Keratinocyte (primary cell): Measurements from ENCODE around the gene TINAGL1. TPM values are rescaled to one million over a fixed set of nuclear protein-coding genes. Genes with fewer than 3 reads are reported as not detected.

ENCODE experiments used
- DNase-seq: peaks from one replicate; pipeline ENCODE4 v3.0.0-alpha.2; 2011; ENCODE audit warnings: low read depth, missing footprints, low spot score
- FAIRE-seq: peaks from 2 replicates; lab custom pipeline; 2011; peaks lifted over from hg19 to GRCh38; lab: Jason Lieb, UNC
- H2AFZ ChIP-seq: 2 replicates; pipeline ENCODE4 v1.6.0; 2012; ENCODE audit warnings: low read length, control low read depth, inconsistent platforms; ENCODE audit not compliant: control insufficient read depth
- H3K27ac ChIP-seq: 2 replicates; pipeline ENCODE4 v1.5.1; 2011; ENCODE audit warnings: low read length; ENCODE audit not compliant: control insufficient read depth, insufficient read depth
- H3K27me3 ChIP-seq: 3 replicates; pipeline ENCODE4 v1.6.0; 2011; ENCODE audit warnings: low read length; ENCODE audit not compliant: control insufficient read depth, insufficient read depth; ENCODE audit errors: extremely low read depth
- H3K36me3 ChIP-seq, 2 experiments: 2 replicates in 1 of 2; 3 replicates in 1 of 2; pipeline ENCODE4 v1.5.1; 2011; ENCODE audit warnings: low read length in 2 of 2, mild to moderate bottlenecking in 1 of 2; ENCODE audit not compliant: control insufficient read depth in 2 of 2, insufficient read depth in 2 of 2; ENCODE audit errors: extremely low read depth in 1 of 2
- H3K4me1 ChIP-seq: 3 replicates; pipeline ENCODE4 v1.5.1; 2011; ENCODE audit warnings: low read length; ENCODE audit not compliant: control insufficient read depth, insufficient read depth; ENCODE audit errors: extremely low read depth
- H3K4me2 ChIP-seq: 3 replicates; pipeline ENCODE4 v1.6.0; 2011; ENCODE audit warnings: low read depth, low read length; ENCODE audit not compliant: control insufficient read depth, insufficient read depth; ENCODE audit errors: extremely low read depth
- H3K4me3 ChIP-seq, 3 experiments: fragments of 200-600 bp in 1 of 3; sonication (generic) in 1 of 3; 2 replicates in 2 of 3; 3 replicates in 1 of 3; pipeline ENCODE4 v1.5.1; 2011 to 2016; ENCODE audit warnings: low read length in 3 of 3, mild to moderate bottlenecking in 3 of 3, control low read depth in 2 of 3, inconsistent platforms in 1 of 3, low read depth in 1 of 3, mixed read lengths in 1 of 3, mixed run types in 1 of 3, moderate library complexity in 1 of 3; ENCODE audit not compliant: control insufficient read depth in 2 of 3, insufficient read depth in 2 of 3; ENCODE audit errors: extremely low read depth in 1 of 3
- H3K79me2 ChIP-seq: 2 replicates; pipeline ENCODE4 v1.6.0; 2012; ENCODE audit warnings: low read length; ENCODE audit not compliant: control insufficient read depth, insufficient read depth
- H3K9ac ChIP-seq: 3 replicates; pipeline ENCODE4 v1.6.0; 2011; ENCODE audit warnings: low read length; ENCODE audit not compliant: control insufficient read depth, insufficient read depth; ENCODE audit errors: extremely low read depth
- H3K9me1 ChIP-seq: 3 replicates; pipeline ENCODE4 v1.6.0; 2011; ENCODE audit warnings: low read length; ENCODE audit not compliant: control insufficient read depth, insufficient read depth; ENCODE audit errors: extremely low read depth
- H3K9me3 ChIP-seq: 2 replicates; pipeline ENCODE4 v1.5.1; 2012; ENCODE audit warnings: low read depth, low read length; ENCODE audit not compliant: control insufficient read depth
- H4K20me1 ChIP-seq: 3 replicates; pipeline ENCODE4 v1.6.0; 2011; ENCODE audit warnings: low read length; ENCODE audit not compliant: control insufficient read depth, insufficient read depth; ENCODE audit errors: extremely low read depth
- EZH2 ChIP-seq: IDR thresholded peaks from one replicate; pipeline ENCODE4 v1.6.1; 2012; ENCODE audit warnings: inconsistent platforms, mild to moderate bottlenecking, low read length, moderate library complexity
- dilution Hi-C: fragments of 300-500 bp; cut with MboI; formaldehyde crosslinking; loops from one replicate; pipeline ENCODE4 v1.7.0; 2020; ENCODE audit warnings: low sequenced_read_pairs; ENCODE audit not compliant: extremely low pct_ligation_motif_present
- polyA plus RNA-seq, 5 experiments: library from polyadenylated mRNA; depleted of rRNA in 3 of 5; stranded (reverse) in 3 of 5; stranded (forward) in 1 of 5; unstranded in 1 of 5; fragments of >200 nt; gene quantifications; 1 replicate in 1 of 5; 2 replicates in 3 of 5; 3 replicates in 1 of 5; pipeline versions ENCODE4 v1.2.1 to v1.2.3, GENCODE V29; 2011 to 2012; ENCODE audit warnings: missing spikeins in 2 of 5, low read depth in 1 of 5, low replicate concordance in 1 of 5
- TF ChIP-seq, protein P1 (sequence below), 3 experiments: IDR thresholded peaks in 1 of 3; conservative IDR thresholded peaks in 1 of 3; optimal IDR thresholded peaks in 1 of 3; 2 replicates in 2 of 3; 3 replicates in 1 of 3; pipeline versions ENCODE3 to v1.5.1; 2011; ENCODE audit warnings: low read length in 3 of 3, mild to moderate bottlenecking in 3 of 3, moderate library complexity in 2 of 3, control low read depth in 1 of 3, inconsistent platforms in 1 of 3; ENCODE audit not compliant: insufficient read depth in 2 of 3; ENCODE audit errors: extremely low read depth in 1 of 3

Gene TINAGL1
- polyA plus RNA-seq, 1 donor (not counting 4 experiments of a cell fraction or from before 2014, with no cell fraction given), result 189 TPM

DNA sequence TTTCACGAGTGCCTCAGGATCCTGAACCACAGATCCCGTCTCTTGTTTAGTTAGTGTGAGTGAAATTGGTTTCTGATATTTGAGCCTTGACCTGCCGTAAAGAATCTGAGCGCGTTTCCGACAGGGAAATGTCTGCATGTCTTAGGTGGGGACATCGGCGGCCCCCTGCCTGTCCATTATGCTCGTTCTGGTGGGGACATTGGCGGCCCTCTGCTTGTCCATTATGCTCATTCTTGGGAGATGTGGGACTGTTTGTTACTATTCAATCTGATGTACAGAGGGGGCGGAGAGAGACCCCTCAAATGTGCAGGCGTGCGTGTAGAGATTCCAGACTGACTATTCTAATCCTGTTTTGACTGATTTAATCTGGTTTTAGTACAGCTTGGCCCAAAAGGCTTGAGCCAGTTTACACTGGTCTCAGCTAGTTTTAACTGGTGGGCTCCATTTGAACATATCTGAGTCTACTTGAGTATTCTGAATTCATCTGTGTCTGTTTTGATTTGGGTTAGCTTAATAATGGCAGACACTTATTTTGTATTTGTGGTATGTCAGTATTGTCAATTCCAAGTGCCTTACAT lies 6.6 kb upstream of the TINAGL1 start:
- Histone ChIP-seq H3K36me3 (no peaks in the 10 kb centered on the region), H4K20me1 (no peaks in the 10 kb centered on the region), H3K79me2 (no peaks in the 10 kb centered on the region), H3K9me3 (no peaks in the 10 kb centered on the region), H3K9ac (no peak overlapping the region), H3K27ac (no peak overlapping the region), H3K4me2 (no peak overlapping the region), H3K27me3 (no peaks in the 10 kb centered on the region), H2AFZ (no peak overlapping the region), H3K4me3 (no peak overlapping the region), H3K4me1 (peaks cover 41% of the 10 kb centered on the region), H3K9me1 (no peaks in the 10 kb centered on the region)
- TF ChIP-seq, protein P1, sequence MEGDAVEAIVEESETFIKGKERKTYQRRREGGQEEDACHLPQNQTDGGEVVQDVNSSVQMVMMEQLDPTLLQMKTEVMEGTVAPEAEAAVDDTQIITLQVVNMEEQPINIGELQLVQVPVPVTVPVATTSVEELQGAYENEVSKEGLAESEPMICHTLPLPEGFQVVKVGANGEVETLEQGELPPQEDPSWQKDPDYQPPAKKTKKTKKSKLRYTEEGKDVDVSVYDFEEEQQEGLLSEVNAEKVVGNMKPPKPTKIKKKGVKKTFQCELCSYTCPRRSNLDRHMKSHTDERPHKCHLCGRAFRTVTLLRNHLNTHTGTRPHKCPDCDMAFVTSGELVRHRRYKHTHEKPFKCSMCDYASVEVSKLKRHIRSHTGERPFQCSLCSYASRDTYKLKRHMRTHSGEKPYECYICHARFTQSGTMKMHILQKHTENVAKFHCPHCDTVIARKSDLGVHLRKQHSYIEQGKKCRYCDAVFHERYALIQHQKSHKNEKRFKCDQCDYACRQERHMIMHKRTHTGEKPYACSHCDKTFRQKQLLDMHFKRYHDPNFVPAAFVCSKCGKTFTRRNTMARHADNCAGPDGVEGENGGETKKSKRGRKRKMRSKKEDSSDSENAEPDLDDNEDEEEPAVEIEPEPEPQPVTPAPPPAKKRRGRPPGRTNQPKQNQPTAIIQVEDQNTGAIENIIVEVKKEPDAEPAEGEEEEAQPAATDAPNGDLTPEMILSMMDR (optimal IDR thresholded peaks at IDR 0.05 in 1 of 3, IDR thresholded peaks at IDR 0.05 in 1 of 3, conservative IDR thresholded peaks at IDR 0.05 in 1 of 3; ENCODE audit: extremely low read depth in 1 of 3, insufficient read depth in 2 of 3, low read length in 3 of 3), result no peak
- TF ChIP-seq EZH2, result no peak
- DNase-seq (no peak), FAIRE-seq (no peak)
- dilution Hi-C loops, result no loop called here

DNA sequence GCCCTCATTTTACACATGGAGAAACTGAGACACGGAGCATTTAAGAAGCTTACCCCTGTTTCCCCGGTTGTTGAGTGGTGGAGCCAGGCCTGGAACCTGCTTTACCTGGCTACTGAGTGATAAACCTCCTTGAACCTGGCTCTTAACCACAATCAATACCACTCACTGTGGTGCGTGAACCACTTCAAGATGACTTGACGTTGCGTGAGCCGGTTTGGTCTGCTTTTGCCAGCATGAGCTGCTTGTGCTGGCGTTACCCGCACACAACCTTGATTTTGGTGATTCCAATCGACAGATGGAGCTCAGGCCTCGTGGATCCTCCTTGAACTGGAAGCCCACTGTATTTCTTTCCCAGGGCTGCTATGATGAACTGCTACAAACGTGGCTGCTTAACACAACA lies 6.1 kb upstream of the TINAGL1 start:
- Histone ChIP-seq H3K79me2 (no peaks in the 10 kb centered on the region), H3K27me3 (no peaks in the 10 kb centered on the region), H4K20me1 (no peaks in the 10 kb centered on the region), H3K4me1 (peaks cover 46% of the 10 kb centered on the region), H3K27ac (no peak overlapping the region), H3K9me1 (no peaks in the 10 kb centered on the region), H3K9ac (no peak overlapping the region), H3K4me3 (no peak overlapping the region), H2AFZ (no peak overlapping the region), H3K4me2 (no peak overlapping the region), H3K36me3 (no peaks in the 10 kb centered on the region), H3K9me3 (no peaks in the 10 kb centered on the region)
- no peak for FAIRE-seq
- dilution Hi-C loops, result no loop called here
- TF ChIP-seq EZH2, result no peak
- TF ChIP-seq, protein P1 (optimal IDR thresholded peaks at IDR 0.05 in 1 of 3, IDR thresholded peaks at IDR 0.05 in 1 of 3, conservative IDR thresholded peaks at IDR 0.05 in 1 of 3; ENCODE audit: extremely low read depth in 1 of 3, insufficient read depth in 2 of 3, low read length in 3 of 3), result no peak
- no peak for DNase-seq
